Measurements from ENCODE around the gene ZNF775.

ZNF775 gene

GRCh38 chr7:150379441-150380379 lies 580 bp downstream of the ZNF775 start:
- Histone ChIP-seq H3K9ac (ENCODE audit: low read length) (peak overlapping the region; percentile 82), H2AK5ac (ENCODE audit: low read length, severe bottlenecking) (peak overlapping the region; percentile 74), H3K4me2 (ENCODE audit: low read length, poor library complexity, severe bottlenecking) (peak overlapping the region; percentile 67), H2BK12ac (ENCODE audit: low read length in 2 of 2) (peak overlapping the region; percentile 25 to 63), H4K8ac (ENCODE audit: low read length) (peak overlapping the region; percentile 88), H4K91ac (ENCODE audit: low read length) (peak overlapping the region; percentile 77), H3K36me3 (ENCODE audit: control insufficient read depth in 1 of 2, insufficient read depth in 2 of 2, low read depth in 1 of 2, low read length in 2 of 2) (peaks cover 0 to 17% of the 10 kb centered on the region in 2 experiments), H2BK5ac (ENCODE audit: low read depth, low read length, poor library complexity, severe bottlenecking) (no peak overlapping the region), H3K14ac (ENCODE audit: low read length in 2 of 2) (peak overlapping the region in 1 of 2 experiments; percentile 98), H3K27ac (ENCODE audit: low read length, poor library complexity, severe bottlenecking) (no peak overlapping the region), H3K4me3 (ENCODE audit: insufficient read depth in 1 of 2, low read depth in 1 of 2, low read length in 2 of 2) (peak overlapping the region; percentile 86 to 92), H3K18ac (ENCODE audit: low read depth in 1 of 2, low read length in 2 of 2) (peak overlapping the region; percentile 93 to 98), H3K79me1 (replicated peaks; ENCODE audit: low read length, poor library complexity, severe bottlenecking) (peaks cover 52% of the 10 kb centered on the region), H2AFZ (ENCODE audit: low read depth, low read length) (peak overlapping the region; percentile 36), H3K27me3 (ENCODE audit: control insufficient read depth in 1 of 2, insufficient read depth in 1 of 2, low read length in 2 of 2) (no peaks in the 10 kb centered on the region), H3K9me3 (ENCODE audit: control insufficient read depth, low read length) (no peaks in the 10 kb centered on the region), H2BK15ac (ENCODE audit: low read depth, poor library complexity, severe bottlenecking) (peak overlapping the region; percentile 97), H3K4me1 (ENCODE audit: control insufficient read depth, insufficient read depth, low read depth, low read length) (peaks cover 33% of the 10 kb centered on the region), H3K4ac (ENCODE audit: low read depth in 1 of 2, low read length in 2 of 2) (peak overlapping the region; percentile 64 to 90), H2BK120ac (ENCODE audit: low read depth, low read length) (peak overlapping the region; percentile 73), H3K23ac (ENCODE audit: low read length in 2 of 2) (peak overlapping the region; percentile 46 to 86)
- DNase-seq: peak; percentile 54
- under 1% methylated on average over 49 of the region's 52 CpGs for WGBS

DNA sequence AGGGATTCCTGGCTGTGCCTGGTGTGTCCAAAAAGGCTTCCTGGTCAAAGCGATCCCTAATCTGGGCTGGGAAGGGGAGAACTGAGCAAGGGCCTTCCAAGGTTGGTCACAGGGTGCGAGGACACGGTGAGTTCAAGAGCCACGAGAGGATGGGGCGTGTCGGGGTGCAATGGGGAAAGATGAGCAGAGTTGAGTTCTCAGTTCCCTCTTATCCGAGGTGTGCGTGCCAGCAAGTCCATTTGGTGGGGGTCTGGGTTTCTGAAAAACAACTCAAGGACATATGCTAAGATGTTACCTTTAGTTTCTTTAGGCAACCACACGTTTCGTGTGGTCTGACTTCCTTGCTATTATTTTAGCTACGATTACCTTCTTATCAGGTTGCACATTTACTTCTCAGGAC lies 1.3 kb downstream of the ZNF775 start:
- Histone ChIP-seq H3K27ac (ENCODE audit: low read length, poor library complexity, severe bottlenecking) (no peak overlapping the region), H3K4me3 (ENCODE audit: insufficient read depth in 1 of 2, low read depth in 1 of 2, low read length in 2 of 2) (peak overlapping the region in 1 of 2 experiments; percentile 86), H3K36me3 (ENCODE audit: control insufficient read depth in 1 of 2, insufficient read depth in 2 of 2, low read depth in 1 of 2, low read length in 2 of 2) (peaks cover 2 to 18% of the 10 kb centered on the region in 2 experiments), H3K4me2 (ENCODE audit: low read length, poor library complexity, severe bottlenecking) (peak overlapping the region; percentile 67), H2BK12ac (ENCODE audit: low read length in 2 of 2) (peak overlapping the region in 1 of 2 experiments; percentile 45), H3K9ac (ENCODE audit: low read length) (peak overlapping the region; percentile 82), H3K4ac (ENCODE audit: low read depth in 1 of 2, low read length in 2 of 2) (peak overlapping the region in 1 of 2 experiments; percentile 54), H4K91ac (ENCODE audit: low read length) (peak overlapping the region; percentile 23), H2AFZ (ENCODE audit: low read depth, low read length) (no peak overlapping the region), H4K8ac (ENCODE audit: low read length) (peak overlapping the region; percentile 66), H2BK15ac (ENCODE audit: low read depth, poor library complexity, severe bottlenecking) (no peak overlapping the region), H3K4me1 (ENCODE audit: control insufficient read depth, insufficient read depth, low read depth, low read length) (peaks cover 33% of the 10 kb centered on the region), H3K23ac (ENCODE audit: low read length in 2 of 2) (no peak overlapping the region), H2AK5ac (ENCODE audit: low read length, severe bottlenecking) (peak overlapping the region; percentile 74), H3K9me3 (ENCODE audit: control insufficient read depth, low read length) (no peaks in the 10 kb centered on the region), H3K14ac (ENCODE audit: low read length in 2 of 2) (no peak overlapping the region), H3K27me3 (ENCODE audit: control insufficient read depth in 1 of 2, insufficient read depth in 1 of 2, low read length in 2 of 2) (no peaks in the 10 kb centered on the region), H3K79me1 (replicated peaks; ENCODE audit: low read length, poor library complexity, severe bottlenecking) (peaks cover 53% of the 10 kb centered on the region), H2BK5ac (ENCODE audit: low read depth, low read length, poor library complexity, severe bottlenecking) (no peak overlapping the region), H2BK120ac (ENCODE audit: low read depth, low read length) (no peak overlapping the region), H3K18ac (ENCODE audit: low read depth in 1 of 2, low read length in 2 of 2) (no peak overlapping the region)
- no peak for DNase-seq
- WGBS: 83% methylated on average over 11 of the region's 11 CpGs

- H4K91ac ChIP-seq (ENCODE audit: low read length): no peak overlapping the region
- H3K4me3 ChIP-seq (ENCODE audit: insufficient read depth in 1 of 2, low read depth in 1 of 2, low read length in 2 of 2): no peak overlapping the region
- H4K8ac ChIP-seq (ENCODE audit: low read length): no peak overlapping the region
- H2BK5ac ChIP-seq (ENCODE audit: low read depth, low read length, poor library complexity, severe bottlenecking): no peak overlapping the region
- no peak overlapping the region for H3K18ac ChIP-seq (ENCODE audit: low read depth in 1 of 2, low read length in 2 of 2)
- H2AFZ ChIP-seq (ENCODE audit: low read depth, low read length): no peak overlapping the region
- no peaks in the 10 kb centered on the region for H3K27me3 ChIP-seq (ENCODE audit: control insufficient read depth in 1 of 2, insufficient read depth in 1 of 2, low read length in 2 of 2)
- WGBS: 85% methylated on average over 9 of the region's 9 CpGs
- no peak overlapping the region for H3K4me2 ChIP-seq (ENCODE audit: low read length, poor library complexity, severe bottlenecking)
- DNase-seq: no peak
- no peak overlapping the region for H3K23ac ChIP-seq (ENCODE audit: low read length in 2 of 2)
- H2BK12ac ChIP-seq (ENCODE audit: low read length in 2 of 2): peak overlapping the region in 1 of 2 experiments; percentile 5
- H2AK5ac ChIP-seq (ENCODE audit: low read length, severe bottlenecking): no peak overlapping the region
- no peak overlapping the region for H3K9ac ChIP-seq (ENCODE audit: low read length)
- no peaks in the 10 kb centered on the region for H3K9me3 ChIP-seq (ENCODE audit: control insufficient read depth, low read length)
- no peak overlapping the region for H3K14ac ChIP-seq (ENCODE audit: low read length in 2 of 2)
- H2BK120ac ChIP-seq (ENCODE audit: low read depth, low read length): no peak overlapping the region
- peaks cover 3 to 18% of the 10 kb centered on the region in 2 experiments for H3K36me3 ChIP-seq (ENCODE audit: control insufficient read depth in 1 of 2, insufficient read depth in 2 of 2, low read depth in 1 of 2, low read length in 2 of 2)
- H2BK15ac ChIP-seq (ENCODE audit: low read depth, poor library complexity, severe bottlenecking): no peak overlapping the region
- peak overlapping the region in 1 of 2 experiments; percentile 41 for H3K4ac ChIP-seq (ENCODE audit: low read depth in 1 of 2, low read length in 2 of 2)
- no peak overlapping the region for H3K27ac ChIP-seq (ENCODE audit: low read length, poor library complexity, severe bottlenecking)
- peaks cover 54% of the 10 kb centered on the region for H3K79me1 ChIP-seq (replicated peaks; ENCODE audit: low read length, poor library complexity, severe bottlenecking)
- H3K4me1 ChIP-seq (ENCODE audit: control insufficient read depth, insufficient read depth, low read depth, low read length): peaks cover 30% of the 10 kb centered on the region
Observed at GRCh38 chr7:150381096-150381495, 2.0 kb downstream of the ZNF775 start.

- Histone ChIP-seq H2AK5ac (ENCODE audit: low read length, severe bottlenecking) (no peak overlapping the region), H3K79me1 (replicated peaks; ENCODE audit: low read length, poor library complexity, severe bottlenecking) (peaks cover 51% of the 10 kb centered on the region), H3K4ac (ENCODE audit: low read depth in 1 of 2, low read length in 2 of 2) (no peak overlapping the region), H4K91ac (ENCODE audit: low read length) (no peak overlapping the region), H3K14ac (ENCODE audit: low read length in 2 of 2) (peak overlapping the region in 1 of 2 experiments; percentile 49), H4K8ac (ENCODE audit: low read length) (no peak overlapping the region), H3K4me3 (ENCODE audit: insufficient read depth in 1 of 2, low read depth in 1 of 2, low read length in 2 of 2) (no peak overlapping the region), H3K4me1 (ENCODE audit: control insufficient read depth, insufficient read depth, low read depth, low read length) (peaks cover 24% of the 10 kb centered on the region), H3K9me3 (ENCODE audit: control insufficient read depth, low read length) (no peaks in the 10 kb centered on the region), H3K4me2 (ENCODE audit: low read length, poor library complexity, severe bottlenecking) (no peak overlapping the region), H3K27ac (ENCODE audit: low read length, poor library complexity, severe bottlenecking) (no peak overlapping the region), H2BK15ac (ENCODE audit: low read depth, poor library complexity, severe bottlenecking) (no peak overlapping the region), H3K18ac (ENCODE audit: low read depth in 1 of 2, low read length in 2 of 2) (no peak overlapping the region), H2AFZ (ENCODE audit: low read depth, low read length) (no peak overlapping the region), H2BK5ac (ENCODE audit: low read depth, low read length, poor library complexity, severe bottlenecking) (no peak overlapping the region), H3K27me3 (ENCODE audit: control insufficient read depth in 1 of 2, insufficient read depth in 1 of 2, low read length in 2 of 2) (no peaks in the 10 kb centered on the region), H3K9ac (ENCODE audit: low read length) (no peak overlapping the region), H2BK120ac (ENCODE audit: low read depth, low read length) (no peak overlapping the region), H2BK12ac (ENCODE audit: low read length in 2 of 2) (no peak overlapping the region), H3K23ac (ENCODE audit: low read length in 2 of 2) (no peak overlapping the region), H3K36me3 (ENCODE audit: control insufficient read depth in 1 of 2, insufficient read depth in 2 of 2, low read depth in 1 of 2, low read length in 2 of 2) (peaks cover 3 to 21% of the 10 kb centered on the region in 2 experiments)
- 100% methylated on average over 1 of the region's 1 CpG for WGBS
- DNase-seq: no peak
Observed at GRCh38 chr7:150381785-150382122, 2.6 kb downstream of the ZNF775 start.

Measured in mesenchymal stem cell (in vitro differentiated cells and primary cell).